IMR-90 (cell line): ENCODE data around the gene HDAC8.

ENCODE experiments used
- CTCF ChIP-seq: conservative IDR thresholded peaks from 2 replicates; pipeline ENCODE4 v1.5.1; 2012; ENCODE audit warnings: mild to moderate bottlenecking, low read depth, low read length, improper control_type of control experiment
- MAFK ChIP-seq: IDR thresholded peaks from 2 replicates; pipeline ENCODE4 v1.6.1; 2012; ENCODE audit warnings: low read depth, low read length, improper control_type of control experiment
- NFE2L2 ChIP-seq: fragments of 150-350 bp; IDR thresholded peaks from 2 replicates; pipeline ENCODE4 v1.6.1; 2016; ENCODE audit warnings: low read depth, mild to moderate bottlenecking, low read length
- POLR2A ChIP-seq: IDR thresholded peaks from 2 replicates; pipeline ENCODE4 v1.6.1; 2012; ENCODE audit warnings: mild to moderate bottlenecking, low read depth, low read length
- RAD21 ChIP-seq: IDR thresholded peaks from 2 replicates; pipeline ENCODE4 v1.6.1; 2012; ENCODE audit warnings: low read length, improper control_type of control experiment

- TF ChIP-seq CTCF (no peak), RAD21 (no peak), POLR2A (no peak), NFE2L2 (no peak), MAFK (no peak)
Observed at GRCh38 chrX:72306851-72307645, 265.6 kb downstream of the HDAC8 start.
